Astrocyte of the spinal cord (primary cell): ENCODE measurements around the gene FN3K.
"Not testable (repeated sequence)": the region's sequence is repeated elsewhere in the genome, so short reads cannot be mapped to it uniquely, and the experiment has no call there.

ENCODE experiments used
- DNase-seq: peaks from one replicate; pipeline ENCODE4 v3.0.0; 2011; ENCODE audit warnings: low read depth, low spot score
- H3K4me3 ChIP-seq: 2 replicates; pipeline ENCODE4 v1.5.1; 2011; ENCODE audit warnings: low read depth, mild to moderate bottlenecking, low read length, moderate library complexity
- CTCF ChIP-seq: IDR thresholded peaks from 2 replicates; pipeline ENCODE4 v1.5.1; 2012; ENCODE audit warnings: low read depth, mild to moderate bottlenecking, low read length, inconsistent platforms
- in situ Hi-C: cut with HindIII; loops from 2 replicates; pipeline ENCODE4 v1.10.0; 2017; ENCODE audit warnings: low sequenced_read_pairs

FN3K gene

GRCh38 chr17:82737967-82738877, 2.8 kb downstream of the FN3K start:
- H3K4me3 ChIP-seq = no peak overlapping the region
- in situ Hi-C loops = no loop called here
- no peak for TF ChIP-seq CTCF
- DNase-seq = no peak

GRCh38 chr17:82740906-82741759, 5.7 kb downstream of the FN3K start:
- no peak for TF ChIP-seq CTCF
- H3K4me3 ChIP-seq = no peak overlapping the region
- in situ Hi-C loops = no loop called here
- DNase-seq = no peak

- no peak for DNase-seq
- H3K4me3 ChIP-seq = no peak overlapping the region
- no peak for TF ChIP-seq CTCF
- in situ Hi-C loops = no loop called here
These were observed 8.2 kb downstream of the FN3K start for GRCh38 chr17:82743344-82744219.

GRCh38 chr17:82744736-82745135, 9.3 kb downstream of the FN3K start:
- in situ Hi-C loops, DNase-seq, H3K4me3 ChIP-seq: not testable (repeated sequence)

GRCh38 chr17:82745524-82745923, 10.1 kb downstream of the FN3K start:
- no peak for DNase-seq
- in situ Hi-C loops = no loop called here
- TF ChIP-seq CTCF = no peak
- no peak overlapping the region for H3K4me3 ChIP-seq

DNA sequence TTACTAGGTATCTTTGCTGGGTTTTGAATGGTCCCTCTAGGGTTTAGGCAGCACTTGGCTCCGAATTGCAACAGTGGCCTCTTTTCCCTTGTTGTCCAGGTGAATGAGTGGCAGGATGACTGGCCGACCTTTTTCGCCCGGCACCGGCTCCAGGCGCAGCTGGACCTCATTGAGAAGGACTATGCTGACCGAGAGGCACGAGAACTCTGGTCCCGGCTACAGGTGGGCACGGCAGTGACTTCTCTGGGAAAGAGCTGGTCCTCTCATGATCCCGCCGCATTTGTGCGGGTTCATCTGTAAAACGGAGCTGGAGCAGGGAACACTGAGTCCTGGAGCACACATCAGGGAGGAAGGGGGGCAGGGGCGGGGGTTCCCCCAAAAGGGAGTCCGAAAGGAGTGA, 13.3 kb downstream of the FN3K start:
- H3K4me3 ChIP-seq = no peak overlapping the region
- in situ Hi-C loops = no loop called here
- DNase-seq = no peak
- TF ChIP-seq CTCF = no peak
